Measurements from ENCODE around the gene TTLL1. TPM values are rescaled to one million over a fixed set of nuclear protein-coding genes. Genes with fewer than 3 reads are reported as not detected.

TTLL1 gene
- total RNA-seq = 3.5 and 4.4 TPM in 2 replicates

GRCh38 chr22:43088984-43089717, at the start of gene TTLL1:
TSS of gene TTLL1 (minus strand) at chr22:43089391. CDS start at chr22:43075586, 13,805 bp downstream.

DNA sequence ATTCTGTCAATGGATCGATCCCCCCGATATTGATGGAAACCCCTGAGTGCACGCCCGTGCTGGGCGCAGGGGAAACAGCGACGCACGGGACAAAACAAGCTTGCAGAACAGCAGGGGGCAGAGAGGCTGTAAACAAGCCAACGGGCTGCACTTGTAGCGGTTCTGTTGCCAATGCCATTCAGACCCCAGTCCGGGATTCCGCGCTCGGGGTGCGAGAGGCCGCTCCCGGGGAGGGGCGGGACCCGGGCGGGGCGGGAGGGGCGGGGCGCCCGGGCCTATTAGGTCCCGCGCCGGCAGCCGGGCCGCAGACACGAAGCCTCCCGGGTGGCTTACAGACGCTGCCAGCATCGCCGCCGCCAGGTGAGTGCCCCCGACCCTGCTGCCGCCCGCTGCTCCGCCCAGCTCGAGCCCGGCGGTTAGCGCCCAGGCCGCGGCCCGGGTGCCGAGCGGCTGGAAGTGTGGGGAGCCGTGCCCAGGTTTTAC, 21.3 kb upstream of the TTLL1 start, which contains the start of gene BIK:
BIK (plus strand) TSS at position 307 of the 483 bp plus-strand sequence. CDS start 13,273 bp downstream, outside the sequence.

GRCh38 chr22:43014869-43015676, 74.1 kb downstream of the TTLL1 start, which contains the start of gene PACSIN2:
TSS of gene PACSIN2 (minus strand) at chr22:43015149. CDS start at chr22:42912080, 103,069 bp downstream.

Other genes with a start within 250 kb of the TTLL1 start
- 17.7 and 30.1 TPM in 2 replicates for gene ARFGAP3, start 232.1 kb downstream of the TTLL1 start, total RNA-seq
- 32.7 and 35.9 TPM in 2 replicates for gene PACSIN2, start 74.2 kb downstream of the TTLL1 start, total RNA-seq
- 18.6 and 20.0 TPM in 2 replicates for gene BIK, start 21.4 kb upstream of the TTLL1 start, total RNA-seq
- gene MCAT, start 54.0 kb upstream of the TTLL1 start, total RNA-seq = 29.7 and 41.3 TPM in 2 replicates
- 767 and 982 TPM in 2 replicates for gene TSPO, start 62.2 kb upstream of the TTLL1 start, total RNA-seq
- gene TTLL12, start 97.7 kb upstream of the TTLL1 start, total RNA-seq = 99.5 and 134 TPM in 2 replicates